Fibroblast of mammary gland (primary cell): Measurements from ENCODE around the gene CDH11.

Source experiments
- DNase-seq: peaks from one replicate; pipeline ENCODE4 v3.0.0-alpha.2; 2010; ENCODE audit warnings: low read depth
- H3K4me3 ChIP-seq: 2 replicates; pipeline ENCODE4 v1.5.1; 2011; ENCODE audit warnings: low read depth, mild to moderate bottlenecking, low read length, moderate library complexity; ENCODE audit not compliant: control insufficient read depth
- TF ChIP-seq, protein P1 (sequence below): conservative IDR thresholded peaks from 2 replicates; pipeline ENCODE4 v1.5.1; 2011; ENCODE audit warnings: low read depth, low read length, inconsistent platforms; ENCODE audit not compliant: control insufficient read depth, insufficient read depth

The CDH11 gene

GRCh38 chr16:64925166-64925565, 196.7 kb downstream of the CDH11 start:
- peak; percentile 42 for DNase-seq
- TF ChIP-seq, protein P1, sequence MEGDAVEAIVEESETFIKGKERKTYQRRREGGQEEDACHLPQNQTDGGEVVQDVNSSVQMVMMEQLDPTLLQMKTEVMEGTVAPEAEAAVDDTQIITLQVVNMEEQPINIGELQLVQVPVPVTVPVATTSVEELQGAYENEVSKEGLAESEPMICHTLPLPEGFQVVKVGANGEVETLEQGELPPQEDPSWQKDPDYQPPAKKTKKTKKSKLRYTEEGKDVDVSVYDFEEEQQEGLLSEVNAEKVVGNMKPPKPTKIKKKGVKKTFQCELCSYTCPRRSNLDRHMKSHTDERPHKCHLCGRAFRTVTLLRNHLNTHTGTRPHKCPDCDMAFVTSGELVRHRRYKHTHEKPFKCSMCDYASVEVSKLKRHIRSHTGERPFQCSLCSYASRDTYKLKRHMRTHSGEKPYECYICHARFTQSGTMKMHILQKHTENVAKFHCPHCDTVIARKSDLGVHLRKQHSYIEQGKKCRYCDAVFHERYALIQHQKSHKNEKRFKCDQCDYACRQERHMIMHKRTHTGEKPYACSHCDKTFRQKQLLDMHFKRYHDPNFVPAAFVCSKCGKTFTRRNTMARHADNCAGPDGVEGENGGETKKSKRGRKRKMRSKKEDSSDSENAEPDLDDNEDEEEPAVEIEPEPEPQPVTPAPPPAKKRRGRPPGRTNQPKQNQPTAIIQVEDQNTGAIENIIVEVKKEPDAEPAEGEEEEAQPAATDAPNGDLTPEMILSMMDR: no peak
- H3K4me3 ChIP-seq: no peak overlapping the region

- no peak for DNase-seq
- TF ChIP-seq, protein P1: no peak
- H3K4me3 ChIP-seq: no peak overlapping the region
Measured at GRCh38 chr16:64924086-64924485, 197.8 kb downstream of the CDH11 start.

- TF ChIP-seq, protein P1: no peak
Measured at GRCh38 chr16:64919929-64920607, 201.8 kb downstream of the CDH11 start.

GRCh38 chr16:64919141-64919540, 202.7 kb downstream of the CDH11 start:
- DNase-seq: no peak
- TF ChIP-seq, protein P1: no peak
- no peak overlapping the region for H3K4me3 ChIP-seq

More at GRCh38 chr16:64919929-64920607, 201.8 kb downstream of the CDH11 start:
- H3K4me3 ChIP-seq: no peak overlapping the region
- no peak for DNase-seq

GRCh38 chr16:64916051-64916450, 205.8 kb downstream of the CDH11 start:
- no peak overlapping the region for H3K4me3 ChIP-seq
- TF ChIP-seq, protein P1: no peak
- DNase-seq: no peak

DNA sequence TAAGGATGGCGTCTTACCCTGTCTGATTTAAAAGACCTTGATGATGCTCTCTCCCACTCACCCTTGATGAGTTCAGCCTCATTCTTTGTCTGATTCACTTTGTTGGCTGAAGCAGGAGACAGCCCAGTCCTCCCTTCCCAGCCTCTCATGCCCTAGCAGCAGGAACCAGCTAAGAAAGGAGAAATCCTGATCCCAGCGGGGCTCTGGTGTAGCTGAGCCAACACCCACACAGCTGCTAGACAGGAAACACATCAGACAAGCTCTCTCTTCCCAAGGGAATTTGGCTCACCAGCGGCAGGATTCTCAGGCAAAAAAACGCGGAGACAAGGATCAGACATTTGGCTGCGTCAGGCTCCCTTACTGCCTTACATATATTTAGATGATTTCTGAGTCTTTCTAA, 211.5 kb downstream of the CDH11 start:
- DNase-seq: peak; percentile 98
- H3K4me3 ChIP-seq: no peak overlapping the region
- TF ChIP-seq, protein P1: no peak
